GM18867 (cell line): ENCODE results near the gene DIPK2A.

ENCODE experiments used
- ATAC-seq: cut with Tn5 transposase; IDR thresholded peaks from one replicate; pipeline ENCODE4 v1.9.1; 2021; ENCODE audit warnings: mild to moderate bottlenecking, moderate library complexity; ENCODE audit not compliant: unreplicated experiment

DIPK2A gene

DNA sequence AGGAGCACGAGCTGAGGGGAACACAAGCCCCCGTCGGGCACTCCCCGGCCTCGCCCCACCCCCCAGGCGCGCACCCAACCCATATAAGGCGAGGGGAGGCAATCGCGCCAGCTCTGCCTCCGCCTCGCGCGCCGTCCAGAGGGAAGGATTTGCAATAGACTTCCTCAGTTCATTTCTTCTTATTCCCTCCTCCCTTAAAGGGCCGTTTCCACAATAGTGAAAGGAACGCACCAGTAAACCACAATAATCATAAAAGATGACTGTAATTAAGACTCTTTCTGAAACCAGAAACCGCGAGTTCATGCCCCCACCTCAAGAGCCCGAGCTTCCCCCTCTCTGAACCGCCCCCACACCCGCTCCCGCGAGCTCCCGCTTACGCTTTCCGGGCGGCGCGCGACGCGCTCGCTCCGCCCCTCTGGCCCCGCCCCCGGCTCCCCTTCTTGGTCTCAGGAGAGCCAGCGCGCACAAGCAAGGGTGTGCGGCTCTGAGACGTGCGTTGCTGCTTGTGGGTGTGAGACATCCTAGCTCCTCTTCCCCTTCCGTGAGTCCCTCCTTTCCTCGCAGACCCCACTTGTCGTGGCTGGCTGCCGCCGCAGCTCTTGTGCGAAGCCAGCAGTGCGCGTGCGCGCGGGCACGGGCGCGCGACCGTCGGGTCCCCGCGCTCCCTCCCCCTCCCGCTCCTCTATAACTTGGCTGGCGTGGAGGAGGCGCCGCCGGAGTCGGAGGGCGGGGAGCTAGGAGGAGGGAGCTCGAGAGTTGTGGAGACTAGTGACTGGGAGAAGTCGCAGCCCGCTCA is at the start of gene DIPK2A:
TSS of gene DIPK2A (plus strand) at position 465 of the 796 bp plus-strand sequence. CDS start 510 bp downstream, outside the sequence.
- peak; percentile 58 for ATAC-seq

DNA sequence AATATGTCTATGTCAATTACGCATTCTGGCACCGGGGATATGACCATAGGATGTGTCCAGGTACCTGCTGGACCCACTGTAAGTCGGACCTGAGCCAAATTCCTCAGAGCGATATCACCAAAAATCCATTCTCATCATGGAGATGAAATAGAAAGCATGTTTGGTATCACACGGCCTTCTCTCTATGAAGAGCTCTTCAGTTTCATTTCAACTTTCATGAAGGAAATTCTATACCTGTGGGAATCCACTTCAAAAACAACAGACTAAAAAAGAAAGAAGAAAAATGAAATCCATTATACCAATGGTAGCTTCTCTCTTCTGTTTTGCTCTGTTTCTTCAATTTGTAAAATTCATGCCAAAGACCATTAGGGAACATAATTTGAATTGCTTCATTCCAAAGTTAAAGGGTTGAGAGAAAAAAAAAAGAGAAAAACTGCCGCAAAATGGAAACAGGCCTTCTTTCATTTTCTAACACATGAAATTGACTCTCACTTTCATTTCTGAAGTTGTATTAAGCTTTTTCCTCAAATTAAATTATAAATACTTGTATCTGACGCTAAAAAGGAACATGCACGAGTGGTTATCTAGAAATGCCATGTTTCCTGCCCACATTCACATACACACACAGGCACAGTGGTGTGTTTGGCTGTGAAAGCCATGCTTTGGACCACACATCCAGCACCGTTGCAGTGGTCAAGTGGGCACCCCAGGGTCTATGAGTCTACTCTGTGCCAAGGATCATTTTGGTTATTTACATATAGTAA is 46.9 kb upstream of the DIPK2A start:
- peak; percentile 73 for ATAC-seq

DNA sequence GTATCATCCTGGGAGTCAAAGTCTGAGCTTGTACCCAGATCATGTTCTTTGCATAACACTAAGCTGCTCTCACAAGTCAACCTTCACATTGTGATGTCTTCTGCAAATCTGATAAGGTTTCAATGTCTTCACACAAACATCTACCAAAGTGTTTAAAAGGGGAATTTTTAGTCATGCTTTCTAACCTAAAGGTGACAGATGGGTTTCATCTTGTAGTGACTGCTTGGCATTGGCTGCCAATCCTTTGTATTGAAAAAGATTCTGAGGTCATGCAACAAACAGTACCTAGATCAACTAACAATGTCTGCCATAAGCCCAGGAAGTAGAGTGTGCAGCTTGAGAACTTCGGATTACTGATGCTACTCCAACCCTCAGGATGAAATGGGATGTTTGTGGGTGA is 43.6 kb upstream of the DIPK2A start:
- ATAC-seq: no peak

- ATAC-seq: no peak
These were observed 42.9 kb upstream of the DIPK2A start for GRCh38 chr3:143928541-143929255.

DNA sequence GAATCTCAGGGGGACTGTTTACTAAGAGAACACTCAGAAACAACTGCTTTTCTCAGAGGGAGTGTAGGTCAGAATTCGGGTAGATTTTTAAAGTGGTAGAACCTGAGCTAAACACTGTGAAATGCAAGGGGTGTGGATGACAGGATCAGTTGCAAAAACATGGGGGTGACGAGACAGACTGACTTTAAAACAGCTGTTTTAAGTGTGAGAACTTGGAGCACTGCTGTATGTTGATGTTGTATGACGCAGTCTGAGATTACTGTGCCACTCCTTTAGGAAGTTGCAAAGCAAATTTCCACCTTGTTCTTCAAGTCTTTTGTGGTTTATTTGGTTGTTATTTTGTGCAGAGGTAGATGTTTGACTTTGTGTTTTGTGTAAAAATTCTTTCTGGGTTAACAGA is 36.8 kb upstream of the DIPK2A start:
- no peak for ATAC-seq

- ATAC-seq: no peak
These were observed 35.9 kb upstream of the DIPK2A start for GRCh38 chr3:143935678-143936077.

DNA sequence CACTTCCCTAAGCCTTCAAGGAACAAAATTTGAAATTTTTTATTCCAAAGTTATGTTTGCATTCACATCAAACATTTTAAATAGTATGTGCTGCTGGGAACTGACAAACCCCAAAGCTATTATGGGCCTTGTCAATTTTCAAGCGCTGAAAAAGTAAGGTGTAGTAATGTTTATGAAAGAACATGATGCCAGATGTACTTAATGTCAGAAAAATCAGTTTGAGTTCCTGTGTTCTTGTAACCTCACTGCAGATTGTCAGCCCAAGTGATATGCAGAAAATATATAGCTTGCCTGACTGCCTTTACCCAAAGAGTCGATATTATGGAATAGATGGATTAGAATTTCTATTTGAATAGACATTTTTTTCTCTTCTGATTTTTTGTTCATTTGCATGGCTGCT is 20.8 kb upstream of the DIPK2A start:
- no peak for ATAC-seq

- ATAC-seq: peak; percentile 82
These were observed 20.2 kb upstream of the DIPK2A start for GRCh38 chr3:143951351-143951971.

DNA sequence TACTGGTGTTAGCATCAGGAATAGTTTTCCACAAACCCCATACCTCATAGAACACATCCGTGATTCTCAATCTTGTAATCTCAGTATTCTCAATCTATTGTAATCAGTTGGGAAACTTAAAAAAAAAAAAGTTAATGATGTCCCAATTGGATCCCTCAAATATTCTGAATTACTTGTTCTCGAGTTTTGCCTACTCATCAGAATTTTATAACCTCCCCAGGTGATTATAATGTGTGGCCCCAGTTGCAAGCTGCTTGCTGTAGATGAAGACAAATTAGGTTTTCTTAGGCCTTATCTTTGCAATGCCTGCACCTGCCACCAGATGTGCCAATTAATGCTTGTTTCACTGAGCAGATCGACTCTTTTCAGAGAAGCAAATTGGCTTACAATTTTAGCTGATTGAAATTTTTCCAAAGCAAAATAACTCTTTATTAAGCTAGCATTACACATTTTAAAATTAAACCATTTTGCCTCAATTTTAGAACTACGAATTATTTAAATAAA is 19.0 kb upstream of the DIPK2A start:
- peak; percentile 54 for ATAC-seq

GRCh38 chr3:143955113-143955512 is 16.5 kb upstream of the DIPK2A start:
- no peak for ATAC-seq

DNA sequence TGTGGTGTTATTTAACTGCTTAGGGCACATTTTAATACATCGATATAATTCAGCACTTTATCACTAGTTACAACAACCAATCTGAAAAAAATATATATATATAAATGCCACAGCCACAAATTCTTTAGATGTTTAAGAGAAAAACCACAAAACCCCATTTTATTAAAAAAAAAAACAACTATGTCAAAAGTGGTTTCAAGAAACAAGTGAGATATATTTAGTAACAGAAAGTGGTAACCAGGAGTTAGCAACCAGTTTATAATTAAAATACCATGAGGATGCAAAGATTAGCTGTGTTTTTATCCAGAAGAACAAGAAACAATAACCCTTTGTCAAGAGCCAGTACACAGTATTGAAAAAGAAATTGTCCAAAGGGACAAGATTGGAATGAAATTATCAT is 14.8 kb upstream of the DIPK2A start:
- ATAC-seq: no peak

DNA sequence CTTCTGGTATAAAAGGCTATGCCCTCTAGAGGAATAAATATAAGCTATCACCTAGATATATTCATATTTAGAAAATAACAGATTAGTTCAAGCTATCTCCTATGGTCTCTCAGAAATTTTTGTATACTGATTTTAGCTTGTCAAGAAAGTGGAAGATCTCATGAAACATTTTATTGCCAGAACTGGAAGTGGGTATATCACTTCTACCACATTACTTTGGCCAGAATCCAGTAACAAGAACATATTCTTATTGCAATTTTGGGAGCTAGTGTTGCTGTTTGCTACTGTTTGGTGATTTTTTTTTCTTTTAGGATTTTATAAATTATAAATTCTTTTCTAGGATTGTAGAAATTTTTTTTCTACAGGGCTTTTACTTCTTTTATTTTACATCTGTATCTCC is 14.2 kb upstream of the DIPK2A start:
- ATAC-seq: no peak

DNA sequence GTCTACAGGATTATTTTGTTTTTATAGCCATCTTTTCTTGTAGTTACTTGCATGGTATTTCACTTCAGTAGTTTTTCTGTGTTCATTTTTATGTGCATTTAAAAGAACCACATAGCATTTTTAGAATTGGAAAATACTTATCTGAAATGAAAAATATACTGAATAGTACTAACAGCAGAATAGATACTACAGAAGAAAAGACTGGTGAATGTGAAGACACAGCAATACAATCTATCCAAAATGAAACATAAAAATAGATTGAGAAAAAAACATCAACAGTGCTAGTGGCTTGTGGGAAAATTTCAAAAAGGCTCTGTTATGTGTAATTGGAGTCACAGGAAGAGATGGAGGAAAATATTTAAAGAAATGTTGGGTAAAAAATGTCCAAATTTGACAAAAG is 12.7 kb upstream of the DIPK2A start:
- no peak for ATAC-seq

DNA sequence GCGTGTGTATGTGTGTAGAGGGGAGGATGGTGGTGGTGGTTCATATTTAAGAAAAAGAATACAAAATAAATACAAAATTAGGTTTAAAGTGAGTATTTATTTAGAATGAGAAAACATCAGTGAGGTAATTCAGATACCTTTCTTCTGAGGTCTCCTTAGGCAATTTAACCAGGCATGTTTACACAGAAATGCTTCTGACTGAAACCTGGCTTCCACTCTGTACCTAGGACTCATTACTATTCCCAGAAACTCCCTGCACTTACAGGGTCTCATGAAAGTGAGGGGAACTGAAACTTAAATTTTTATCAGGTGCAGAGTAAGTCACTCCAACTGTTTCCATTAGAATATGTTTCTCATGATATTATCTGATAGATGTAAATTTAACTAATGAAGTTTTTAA is 10.3 kb upstream of the DIPK2A start:
- no peak for ATAC-seq

- ATAC-seq: no peak
These were observed 7.7 kb upstream of the DIPK2A start for GRCh38 chr3:143963946-143964345.

DNA sequence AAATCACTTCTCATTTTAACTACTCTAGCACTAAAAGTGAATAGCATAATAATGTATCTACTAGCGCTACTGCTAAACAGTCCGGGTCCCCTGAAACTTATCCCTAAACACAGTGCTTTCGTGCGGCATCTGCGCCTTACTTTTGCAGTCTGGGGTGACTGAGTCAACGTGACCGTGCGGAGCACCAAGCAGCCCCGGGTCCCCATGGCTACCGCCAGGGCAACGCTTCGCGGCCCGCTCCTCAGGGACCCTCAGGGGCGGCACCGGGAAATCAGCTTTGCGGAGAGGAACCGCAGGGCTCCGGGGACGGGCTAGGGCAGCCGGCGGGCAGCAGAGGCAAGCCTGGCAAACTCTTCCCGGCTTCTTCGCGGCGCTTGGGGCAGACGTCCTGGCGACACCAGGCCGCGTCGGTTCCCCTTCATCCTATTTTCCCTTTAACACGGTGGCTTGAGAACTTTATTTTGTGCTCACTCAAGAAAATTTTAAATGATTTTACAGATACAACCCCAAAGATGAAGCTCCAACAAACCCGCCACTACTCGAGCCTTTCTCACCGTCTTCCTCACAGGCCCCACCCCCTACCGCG is 757 bp upstream of the DIPK2A start:
- peak; percentile 24 for ATAC-seq

DNA sequence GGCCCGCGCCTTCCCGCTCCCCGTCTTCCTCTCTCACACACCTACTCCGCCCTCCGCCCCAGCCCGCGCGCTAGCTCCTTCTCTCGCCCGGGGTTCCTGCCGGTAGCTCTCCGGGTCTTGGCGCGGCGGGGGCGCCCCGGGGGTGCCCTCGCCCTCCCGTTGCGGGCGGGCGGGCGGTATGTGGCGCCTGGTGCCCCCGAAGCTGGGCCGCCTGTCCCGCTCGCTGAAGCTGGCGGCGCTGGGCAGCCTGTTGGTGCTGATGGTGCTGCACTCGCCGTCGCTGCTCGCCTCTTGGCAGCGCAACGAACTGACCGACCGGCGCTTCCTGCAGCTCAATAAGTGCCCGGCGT is 507 bp downstream of the DIPK2A start:
- no peak for ATAC-seq

GRCh38 chr3:143972505-143973258 is 1.1 kb downstream of the DIPK2A start:
- ATAC-seq: peak; percentile 39

DNA sequence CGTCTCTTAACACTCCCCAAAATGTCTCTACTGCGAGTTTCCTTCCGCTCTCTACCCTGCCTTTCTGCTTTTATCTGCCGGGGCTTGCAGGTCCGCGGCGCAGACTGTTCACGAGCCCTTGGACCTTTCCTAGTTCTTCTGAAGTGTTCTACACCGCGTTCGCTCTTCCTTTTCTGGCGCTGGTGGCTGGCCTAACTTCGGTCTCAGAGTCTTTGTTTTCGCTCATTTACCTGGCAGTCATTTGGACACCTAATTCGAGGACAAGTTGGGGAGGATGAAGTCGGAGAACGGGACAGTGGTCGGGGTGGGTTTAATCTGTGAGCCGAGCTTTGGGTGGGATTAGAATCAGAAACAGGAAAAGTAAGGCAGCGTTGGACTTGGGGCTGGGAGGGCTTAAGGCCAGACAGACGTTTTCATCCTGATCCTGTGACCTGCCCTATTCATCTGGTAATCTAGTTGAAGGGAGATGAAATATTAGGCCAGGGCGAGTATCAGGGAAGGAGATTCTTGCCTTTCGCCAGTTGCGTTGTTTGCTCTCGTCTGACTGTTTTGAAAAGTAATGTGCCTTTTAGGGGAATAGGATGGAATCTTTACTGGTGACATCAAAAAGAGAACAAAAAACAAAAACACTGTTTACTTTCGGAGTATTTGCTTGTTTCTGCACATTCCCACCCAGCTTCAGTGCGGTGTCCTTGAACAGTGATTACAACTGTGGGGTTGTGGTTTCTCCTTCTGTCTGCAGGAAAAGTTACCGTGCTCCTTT is 1.8 kb downstream of the DIPK2A start:
- no peak for ATAC-seq
